ENCODE results near the gene CSN2. TPM values are rescaled to one million over a fixed set of nuclear protein-coding genes. Genes with fewer than 3 reads are reported as not detected.

The CSN2 gene
- total and polyA plus RNA-seq, 10 of the 15 experiments (the other 5 are each of a cell fraction or from before 2014, with no cell fraction given), result not detected

GRCh38 chr4:69957209-69957608, 8.3 kb downstream of the CSN2 start:
- no peak overlapping the region for H3K27ac ChIP-seq (ENCODE audit: control insufficient read depth, insufficient read depth)
- no peaks in the 10 kb centered on the region for H3K4me1 ChIP-seq (ENCODE audit: control insufficient read depth, insufficient read depth, low read length)
- intact Hi-C loops (cut with micrococcal nuclease; ENCODE audit: unreplicated experiment), result no loop called here
- ChIA-PET CTCF (no interaction called here), POLR2A (no interaction called here), SMC1A (ENCODE audit: uncharacterized antibody, unreplicated experiment) (no interaction called here), RAD21 (ENCODE audit: unreplicated experiment) (no interaction called here)
- DNase-seq (ENCODE audit: low read depth, low spot score) (no peak), FAIRE-seq (no peak), ATAC-seq (no peak)
- no peak overlapping the region for H3K4me3 ChIP-seq
- no peaks in the 10 kb centered on the region; a peak in 1 of 4 replicates for H3K27me3 ChIP-seq (replicated peaks in 1 of 2; ENCODE audit: control insufficient read depth in 2 of 2, insufficient read depth in 2 of 2, low read length in 1 of 2)
- TF ChIP-seq ELK1 (IDR thresholded peaks at IDR 0.05; ENCODE audit: low read depth, low read length), result no peak
- TF ChIP-seq RBBP5 (conservative IDR thresholded peaks at IDR 0.05), result no peak
- TF ChIP-seq IKZF1 (conservative IDR thresholded peaks at IDR 0.05), result no peak
- no peak for TF ChIP-seq KAT2A (conservative IDR thresholded peaks at IDR 0.05; ENCODE audit: control insufficient read depth, low read depth, low read length)
- no peak for TF ChIP-seq JUNB (IDR thresholded peaks at IDR 0.05)
- TF ChIP-seq MTA2 (IDR thresholded peaks at IDR 0.05; ENCODE audit: low read depth), result no peak
- no peak for TF ChIP-seq RELA (IDR thresholded peaks at IDR 0.05; ENCODE audit: borderline replicate concordance, partially characterized antibody)
- no peak for TF ChIP-seq ZNF207 (IDR thresholded peaks at IDR 0.05; ENCODE audit: borderline replicate concordance)
- TF ChIP-seq POLR2A (IDR thresholded peaks at IDR 0.05; ENCODE audit: low read depth, low read length), result no peak
- TF ChIP-seq, protein P1, sequence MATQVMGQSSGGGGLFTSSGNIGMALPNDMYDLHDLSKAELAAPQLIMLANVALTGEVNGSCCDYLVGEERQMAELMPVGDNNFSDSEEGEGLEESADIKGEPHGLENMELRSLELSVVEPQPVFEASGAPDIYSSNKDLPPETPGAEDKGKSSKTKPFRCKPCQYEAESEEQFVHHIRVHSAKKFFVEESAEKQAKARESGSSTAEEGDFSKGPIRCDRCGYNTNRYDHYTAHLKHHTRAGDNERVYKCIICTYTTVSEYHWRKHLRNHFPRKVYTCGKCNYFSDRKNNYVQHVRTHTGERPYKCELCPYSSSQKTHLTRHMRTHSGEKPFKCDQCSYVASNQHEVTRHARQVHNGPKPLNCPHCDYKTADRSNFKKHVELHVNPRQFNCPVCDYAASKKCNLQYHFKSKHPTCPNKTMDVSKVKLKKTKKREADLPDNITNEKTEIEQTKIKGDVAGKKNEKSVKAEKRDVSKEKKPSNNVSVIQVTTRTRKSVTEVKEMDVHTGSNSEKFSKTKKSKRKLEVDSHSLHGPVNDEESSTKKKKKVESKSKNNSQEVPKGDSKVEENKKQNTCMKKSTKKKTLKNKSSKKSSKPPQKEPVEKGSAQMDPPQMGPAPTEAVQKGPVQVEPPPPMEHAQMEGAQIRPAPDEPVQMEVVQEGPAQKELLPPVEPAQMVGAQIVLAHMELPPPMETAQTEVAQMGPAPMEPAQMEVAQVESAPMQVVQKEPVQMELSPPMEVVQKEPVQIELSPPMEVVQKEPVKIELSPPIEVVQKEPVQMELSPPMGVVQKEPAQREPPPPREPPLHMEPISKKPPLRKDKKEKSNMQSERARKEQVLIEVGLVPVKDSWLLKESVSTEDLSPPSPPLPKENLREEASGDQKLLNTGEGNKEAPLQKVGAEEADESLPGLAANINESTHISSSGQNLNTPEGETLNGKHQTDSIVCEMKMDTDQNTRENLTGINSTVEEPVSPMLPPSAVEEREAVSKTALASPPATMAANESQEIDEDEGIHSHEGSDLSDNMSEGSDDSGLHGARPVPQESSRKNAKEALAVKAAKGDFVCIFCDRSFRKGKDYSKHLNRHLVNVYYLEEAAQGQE (IDR thresholded peaks at IDR 0.05; ENCODE audit: low read depth, low read length), result no peak
- no peak for TF ChIP-seq TAF1 (IDR thresholded peaks at IDR 0.05; ENCODE audit: borderline replicate concordance, low read depth, low read length)
- TF ChIP-seq SMAD1 (IDR thresholded peaks at IDR 0.05; ENCODE audit: low read depth, partially characterized antibody), result no peak
- TF ChIP-seq BRCA1 (IDR thresholded peaks at IDR 0.05; ENCODE audit: low read depth, low read length), result no peak
- TF ChIP-seq RUNX3 (IDR thresholded peaks at IDR 0.05; ENCODE audit: low read length), result no peak
- no peak for TF ChIP-seq STAT3 (IDR thresholded peaks at IDR 0.05; ENCODE audit: low read depth, low read length)
- no peak for TF ChIP-seq ZNF24 (IDR thresholded peaks at IDR 0.05)
- H3K36me3 ChIP-seq (ENCODE audit: control insufficient read depth in 2 of 2, insufficient read depth in 2 of 2, low read length in 1 of 2), result no peaks in the 10 kb centered on the region
- BruUV-seq (replicated peaks), result no TSS peak
- H2AFZ ChIP-seq (ENCODE audit: control insufficient read depth, low read depth, low read length), result no peak overlapping the region
- 71% methylated on average over 1 of the region's 1 CpG for WGBS (ENCODE audit: insufficient coverage, insufficient replicate concordance, low lambda C conversion rate, missing lambda C conversion rate)
- H3K9ac ChIP-seq (ENCODE audit: control insufficient read depth, insufficient read depth, low read length), result no peak overlapping the region
- no peaks in the 10 kb centered on the region for H3K9me3 ChIP-seq (replicated peaks; ENCODE audit: control insufficient read depth, insufficient read depth, low read length)
- in situ Hi-C loops (cut with MboI), result no loop called here
- no peaks in the 10 kb centered on the region for H4K20me1 ChIP-seq (ENCODE audit: control insufficient read depth, insufficient read depth)
- no peak overlapping the region for H3K4me2 ChIP-seq (ENCODE audit: control insufficient read depth, insufficient read depth)
- no peaks in the 10 kb centered on the region for H3K79me2 ChIP-seq (ENCODE audit: control insufficient read depth, insufficient read depth, low read length)

Measured in GM12878 (cell line).